ENCODE data around the gene SMG5. TPM values are rescaled to one million over a fixed set of nuclear protein-coding genes. Genes with fewer than 3 reads are reported as not detected.
A peak's percentile ranks its signal among the peaks of the same experiment; 100 is the strongest.

SMG5 gene
- total and polyA plus RNA-seq, 8 donors, result 15.9 to 42.8 (median 26.4) TPM

- 88 to 93% methylated on average over 3 of the region's 3 CpGs for WGBS, 2 donors
- intact Hi-C loops (cut with DNase I), result no loop called here
- no peak overlapping the region for H3K27ac ChIP-seq
- H3K27me3 ChIP-seq, result no peaks in the 10 kb centered on the region
- H3K4me1 ChIP-seq, result peaks cover 6 to 16% (median 8%) of the 10 kb centered on the region in 3 donors
- DNase-seq (no peak), ATAC-seq (no peak), FAIRE-seq (no peak)
- no peak for TF ChIP-seq CTCF (IDR thresholded peaks at IDR 0.05)
- H3K36me3 ChIP-seq, result peaks cover 0 to 25% (median 11%) of the 10 kb centered on the region in 3 donors
- H3K9me3 ChIP-seq, result no peaks in the 10 kb centered on the region
- H3K4me3 ChIP-seq, result no peak overlapping the region
These were observed 2.8 kb downstream of the SMG5 start for GRCh38 chr1:156279837-156280236.

GRCh38 chr1:156276966-156277381 is 5.7 kb downstream of the SMG5 start:
- H3K4me3 ChIP-seq, result no peak overlapping the region
- peak in 2 of 4 donors; percentile 11 to 56 for ATAC-seq
- WGBS, 2 donors, result 57 to 71% methylated on average over 6 of the region's 6 CpGs
- no peaks in the 10 kb centered on the region for H3K9me3 ChIP-seq
- H3K36me3 ChIP-seq, result peaks cover 2 to 53% (median 28%) of the 10 kb centered on the region in 3 donors
- no peaks in the 10 kb centered on the region for H3K27me3 ChIP-seq
- no peak for DNase-seq
- FAIRE-seq, result no peak
- peaks cover 0 to 9% (median 6%) of the 10 kb centered on the region in 3 donors for H3K4me1 ChIP-seq
- H3K27ac ChIP-seq, result no peak overlapping the region
- no peak for TF ChIP-seq CTCF (IDR thresholded peaks at IDR 0.05)
- intact Hi-C loops (cut with DNase I), result no loop called here

- H3K36me3 ChIP-seq, result peaks cover 2 to 58% (median 31%) of the 10 kb centered on the region in 3 donors
- H3K27me3 ChIP-seq, result no peaks in the 10 kb centered on the region
- intact Hi-C loops (cut with DNase I), result no loop called here
- H3K4me3 ChIP-seq, result no peak overlapping the region
- peak in 2 of 4 donors; percentile 13 to 31 for ATAC-seq
- FAIRE-seq, result no peak
- H3K9me3 ChIP-seq, result no peaks in the 10 kb centered on the region
- DNase-seq, result no peak
- no peak for TF ChIP-seq CTCF (IDR thresholded peaks at IDR 0.05)
- H3K27ac ChIP-seq, result no peak overlapping the region
- peaks cover 0 to 8% (median 5%) of the 10 kb centered on the region in 3 donors for H3K4me1 ChIP-seq
These were observed 6.1 kb downstream of the SMG5 start for GRCh38 chr1:156276532-156276931.

GRCh38 chr1:156270314-156270713 is 12.3 kb downstream of the SMG5 start:
- FAIRE-seq, result no peak
- Histone ChIP-seq H3K27ac (no peak overlapping the region), H3K9me3 (no peaks in the 10 kb centered on the region), H3K4me3 (no peak overlapping the region), H3K4me1 (no peaks in the 10 kb centered on the region), H3K36me3 (peaks cover 6 to 76% (median 46%) of the 10 kb centered on the region in 3 donors), H3K27me3 (no peaks in the 10 kb centered on the region)
- intact Hi-C loops (cut with DNase I), result no loop called here
- WGBS, 2 donors, result 97% methylated on average over 3 of the region's 3 CpGs
- TF ChIP-seq CTCF (IDR thresholded peaks at IDR 0.05), result no peak
- DNase-seq, result no peak
- ATAC-seq, result no peak

GRCh38 chr1:156268336-156268735 is 14.3 kb downstream of the SMG5 start:
- Histone ChIP-seq H3K27me3 (no peaks in the 10 kb centered on the region), H3K27ac (no peak overlapping the region), H3K4me1 (no peaks in the 10 kb centered on the region), H3K9me3 (no peaks in the 10 kb centered on the region), H3K4me3 (no peak overlapping the region), H3K36me3 (peaks cover 6 to 70% (median 47%) of the 10 kb centered on the region in 3 donors)
- intact Hi-C loops (cut with DNase I), result no loop called here
- 85 to 90% methylated on average over 4 of the region's 4 CpGs for WGBS, 2 donors
- no peak for TF ChIP-seq CTCF (IDR thresholded peaks at IDR 0.05)
- DNase-seq (no peak), ATAC-seq (no peak), FAIRE-seq (no peak)
